Stimulated activated CD4-positive, alpha-beta T cell treated with anti-CD3 and anti-CD28 coated beads, Interleukin-1b, Interleukin-23, amount 100 ng/mL, for 24 hours (primary cell): Measurements from ENCODE around the gene MDFIC.

Experiments used
- DNase-seq, 4 experiments: peaks; one replicate each; pipeline ENCODE4 v3.0.0-alpha.2; 2020; ENCODE audit warnings: low read depth in 4 of 4, low spot score in 1 of 4

Gene MDFIC

GRCh38 chr7:114944745-114945625 lies 23.1 kb downstream of the MDFIC start:
- no peak for DNase-seq

GRCh38 chr7:114949231-114949630 lies 27.3 kb downstream of the MDFIC start:
- DNase-seq, result no peak

GRCh38 chr7:114952296-114952695 lies 30.4 kb downstream of the MDFIC start:
- no peak for DNase-seq

DNA sequence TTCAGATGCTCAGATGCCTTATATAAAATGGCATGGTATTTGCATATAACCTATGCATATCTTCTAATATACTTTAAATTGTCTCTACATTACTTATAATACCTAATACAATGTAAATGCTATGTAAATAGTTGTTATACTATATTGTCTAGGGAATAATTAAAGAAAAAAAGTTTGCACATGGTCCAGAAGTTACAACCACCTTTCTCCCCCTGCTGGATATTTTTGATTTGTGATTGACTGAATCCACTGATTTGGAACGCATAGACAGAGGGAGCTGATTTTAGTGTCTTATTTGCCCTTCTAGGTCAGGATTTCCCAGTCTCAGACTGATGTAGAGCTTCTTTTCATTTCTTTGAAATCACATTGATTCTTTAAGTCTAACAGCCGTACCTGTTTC lies 31.8 kb downstream of the MDFIC start:
- no peak for DNase-seq

- no peak for DNase-seq
Observed at GRCh38 chr7:114956702-114957101, 34.8 kb downstream of the MDFIC start.

GRCh38 chr7:114957444-114957843 lies 35.5 kb downstream of the MDFIC start:
- DNase-seq, result no peak

DNA sequence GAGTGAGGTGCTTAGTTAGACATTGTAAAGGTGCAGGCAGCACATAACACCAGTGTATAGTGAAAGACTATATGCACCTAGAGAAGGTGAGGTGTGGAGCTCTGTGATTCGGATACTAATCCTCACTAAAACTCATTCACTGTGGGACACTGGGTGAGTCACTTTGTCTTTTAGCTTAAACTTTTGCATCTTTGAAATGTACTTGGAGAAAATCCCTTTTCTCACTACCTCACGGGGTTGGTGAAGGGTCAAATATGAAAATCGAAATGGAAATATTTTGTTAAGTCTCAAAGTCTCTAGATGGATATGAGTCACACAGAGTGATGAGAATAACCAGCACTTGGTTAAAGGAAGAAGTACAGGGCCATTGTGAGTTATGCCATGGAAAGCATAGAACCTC lies 38.0 kb downstream of the MDFIC start:
- no peak for DNase-seq

DNA sequence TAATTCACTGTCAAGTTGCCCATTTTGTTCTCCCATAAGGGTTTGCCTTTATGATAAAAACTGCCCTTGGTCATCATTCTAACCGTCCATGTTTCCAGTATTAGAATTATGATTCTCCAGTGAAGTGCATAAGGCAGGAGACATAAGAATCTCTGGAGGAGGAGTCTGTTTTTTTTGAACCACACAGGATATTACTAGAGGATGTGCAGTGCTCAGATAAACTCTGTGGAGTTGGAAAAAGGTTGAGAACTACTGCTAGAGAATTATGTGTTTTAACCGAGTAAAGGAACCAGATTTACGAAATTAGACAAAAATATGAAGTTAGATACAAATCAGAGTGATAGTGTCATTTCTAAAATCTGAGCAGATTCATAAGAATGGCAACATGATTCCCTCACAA lies 40.5 kb downstream of the MDFIC start:
- DNase-seq, result no peak

- DNase-seq, result no peak
Observed at GRCh38 chr7:114966156-114966555, 44.3 kb downstream of the MDFIC start.

DNA sequence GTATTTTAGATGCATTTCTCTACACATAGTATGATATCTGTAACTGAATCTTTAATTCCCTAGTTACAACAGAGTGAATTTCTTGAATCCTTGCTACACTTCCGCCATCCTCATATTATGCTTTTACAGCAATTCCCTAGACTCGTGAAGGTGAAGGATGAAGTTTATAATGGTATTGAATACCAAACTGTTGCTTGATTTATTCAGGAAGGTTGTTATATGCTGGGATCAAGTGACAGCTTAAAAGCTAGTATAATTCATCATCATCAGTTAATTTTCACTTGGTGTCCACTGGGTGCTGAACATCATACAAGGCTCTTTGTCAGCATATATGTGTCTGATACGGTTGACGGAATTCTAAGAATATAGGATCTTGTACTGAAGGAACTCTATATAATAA lies 47.2 kb downstream of the MDFIC start:
- no peak for DNase-seq

DNA sequence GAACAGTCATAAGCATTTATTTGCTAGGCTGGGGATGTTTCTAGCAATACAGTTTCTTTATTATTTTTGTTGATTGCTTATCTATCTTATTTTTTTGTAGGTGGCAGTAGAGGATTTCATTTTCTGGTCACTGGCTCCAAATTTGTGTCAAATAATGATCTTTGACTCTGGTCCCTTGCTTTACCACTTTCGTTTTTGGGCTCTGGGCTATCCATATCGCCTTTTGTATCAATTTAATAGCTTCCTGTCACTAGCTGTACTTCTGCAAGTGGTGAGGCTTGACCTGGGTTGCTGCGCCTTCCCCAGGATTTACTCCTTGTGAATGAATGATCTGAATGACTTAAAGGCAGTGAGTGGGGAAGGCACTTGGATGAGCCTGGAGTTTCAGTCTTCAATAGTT lies 48.4 kb downstream of the MDFIC start:
- DNase-seq, result no peak

DNA sequence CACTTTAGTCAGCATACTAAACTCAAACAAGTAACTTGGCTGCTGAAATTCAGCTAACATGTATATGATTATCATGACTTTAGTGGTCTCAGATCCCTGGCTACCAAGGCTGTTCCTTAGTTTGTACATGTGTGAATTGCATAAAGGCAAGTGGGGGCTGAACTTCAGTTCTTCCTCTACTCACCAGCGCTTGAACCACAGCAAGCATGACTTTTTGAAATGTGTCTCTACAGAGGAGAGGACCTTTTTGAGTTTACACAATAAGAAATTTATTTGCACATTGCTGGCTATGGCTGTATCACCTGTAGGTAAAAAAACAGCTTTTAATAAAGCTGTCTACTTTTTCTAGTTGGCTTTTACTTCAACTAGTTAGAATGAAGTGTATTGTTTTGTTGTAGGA lies 48.8 kb downstream of the MDFIC start:
- no peak for DNase-seq

GRCh38 chr7:114972567-114972966 lies 50.7 kb downstream of the MDFIC start:
- no peak for DNase-seq

DNA sequence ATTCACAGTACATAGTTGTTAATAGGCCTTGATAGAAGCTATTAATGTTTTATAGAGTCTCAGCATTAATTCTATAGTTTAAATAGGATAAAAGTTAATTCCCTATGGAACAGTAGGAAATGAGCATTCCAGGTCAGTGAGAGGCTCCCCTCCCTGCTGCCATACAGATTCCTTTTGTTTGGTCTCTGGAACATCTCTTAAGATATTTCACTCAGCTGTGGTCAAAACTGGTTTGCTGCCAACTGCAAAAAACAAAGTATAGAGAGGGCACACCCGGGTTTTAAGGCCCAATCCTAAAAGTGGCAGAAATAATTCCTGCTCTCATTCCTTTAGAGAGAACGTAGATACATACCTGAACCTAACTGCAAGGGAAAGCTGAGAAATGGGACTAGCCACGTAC lies 51.3 kb downstream of the MDFIC start:
- DNase-seq, result no peak

DNA sequence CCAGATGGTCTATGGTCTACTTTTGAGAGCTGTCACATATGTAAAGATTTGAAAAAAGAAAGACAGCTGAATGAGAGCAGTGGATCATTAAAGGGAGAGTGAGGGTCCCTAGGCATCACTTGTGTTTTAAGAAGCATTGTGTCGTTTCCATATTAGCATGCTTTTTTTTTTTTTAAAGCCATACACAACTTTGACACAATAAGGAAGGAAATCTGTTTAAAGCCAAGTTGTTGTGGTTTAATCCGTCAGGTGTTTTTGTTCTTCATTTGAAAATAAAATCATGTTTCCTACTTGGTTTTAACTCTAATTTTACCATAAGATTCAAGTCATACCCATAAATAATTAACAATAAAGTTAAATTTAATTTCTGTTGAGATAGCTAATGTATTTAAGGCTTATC lies 53.5 kb downstream of the MDFIC start:
- DNase-seq, result no peak

GRCh38 chr7:114976666-114977065 lies 54.8 kb downstream of the MDFIC start:
- no peak for DNase-seq

GRCh38 chr7:114977277-114977676 lies 55.4 kb downstream of the MDFIC start:
- DNase-seq, result no peak

- no peak for DNase-seq
Observed at GRCh38 chr7:114979388-114979787, 57.5 kb downstream of the MDFIC start.

GRCh38 chr7:114979803-114980507 lies 58.1 kb downstream of the MDFIC start:
- DNase-seq, result no peak

DNA sequence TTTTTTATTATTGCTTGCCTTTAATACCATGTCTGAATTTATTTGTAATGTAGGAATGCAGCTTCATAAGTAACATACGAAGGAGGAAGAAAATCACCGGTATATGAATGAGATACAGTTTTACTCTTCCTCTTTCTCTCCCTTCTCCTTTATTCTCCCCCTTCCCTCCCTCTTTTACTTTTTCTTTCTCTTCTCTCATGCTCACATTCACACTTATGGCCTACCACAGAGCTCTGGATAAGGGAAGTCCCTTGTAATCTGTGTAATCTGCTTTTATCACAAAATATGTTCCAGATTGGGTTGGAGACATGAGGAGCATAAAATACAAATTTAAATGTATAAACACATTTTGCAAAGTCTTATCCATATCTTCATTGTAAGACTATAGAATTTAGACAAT lies 59.4 kb downstream of the MDFIC start:
- no peak for DNase-seq

DNA sequence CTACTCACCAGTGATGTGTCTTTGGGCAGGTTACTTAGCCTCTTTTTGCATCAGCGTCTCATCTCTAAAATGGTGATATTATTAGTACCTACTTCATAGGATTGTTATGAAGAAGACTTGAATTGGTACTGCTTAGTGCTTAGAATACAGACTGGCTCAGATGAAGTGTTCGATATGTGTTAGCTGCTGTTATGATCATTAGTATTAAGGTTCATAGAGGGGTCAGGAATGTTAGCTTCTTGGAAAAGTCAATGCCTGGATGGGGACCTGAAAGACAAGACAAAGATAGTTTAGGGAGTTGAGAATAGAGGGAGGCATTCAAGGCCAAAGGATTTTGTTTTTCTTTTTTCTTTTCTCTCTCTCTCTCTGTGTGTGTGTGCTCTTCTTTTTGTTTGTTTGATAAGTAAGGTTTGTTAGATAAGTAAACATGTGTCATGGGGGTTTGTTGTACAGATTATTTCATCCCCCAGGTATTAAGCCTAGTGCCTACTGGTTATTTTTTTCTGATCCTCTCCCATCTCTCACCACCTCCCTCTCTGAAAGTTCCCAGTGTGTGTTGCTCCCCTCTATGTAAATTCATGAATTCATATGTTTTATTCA lies 63.3 kb downstream of the MDFIC start:
- DNase-seq, result no peak
